C4-2B (cell line): Measurements from ENCODE around the gene WDR59.

ENCODE experiments used
- ZFX ChIP-seq: fragments of 450-650 bp; IDR thresholded peaks from 2 replicates; pipeline ENCODE4 v1.6.1; 2017
- TF ChIP-seq, protein P1 (sequence below): fragments of 450-650 bp; conservative IDR thresholded peaks from 2 replicates; pipeline ENCODE4 v1.5.1; 2017; ENCODE audit warnings: mild to moderate bottlenecking

DNA sequence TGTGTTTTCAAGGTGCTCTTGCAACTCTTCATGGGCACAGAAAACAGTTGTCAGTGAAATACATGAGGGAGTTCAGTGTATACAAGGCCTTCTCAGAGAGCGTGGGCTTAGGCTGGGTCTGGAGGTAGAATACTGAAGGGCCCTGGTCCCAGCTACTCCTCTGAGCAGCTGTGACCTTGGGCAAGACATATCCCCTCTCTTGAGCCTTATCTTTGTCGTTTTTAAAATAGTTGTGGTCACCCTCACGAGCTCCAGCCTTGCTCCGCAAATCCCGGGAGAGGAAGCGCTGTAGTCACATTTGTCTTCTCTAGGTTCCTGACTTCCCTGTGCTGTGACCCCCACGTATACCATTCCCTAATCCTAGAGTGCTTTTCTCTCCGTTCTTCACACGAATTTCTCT, 17.6 kb upstream of the WDR59 start:
- no peak for TF ChIP-seq ZFX
- TF ChIP-seq, protein P1, sequence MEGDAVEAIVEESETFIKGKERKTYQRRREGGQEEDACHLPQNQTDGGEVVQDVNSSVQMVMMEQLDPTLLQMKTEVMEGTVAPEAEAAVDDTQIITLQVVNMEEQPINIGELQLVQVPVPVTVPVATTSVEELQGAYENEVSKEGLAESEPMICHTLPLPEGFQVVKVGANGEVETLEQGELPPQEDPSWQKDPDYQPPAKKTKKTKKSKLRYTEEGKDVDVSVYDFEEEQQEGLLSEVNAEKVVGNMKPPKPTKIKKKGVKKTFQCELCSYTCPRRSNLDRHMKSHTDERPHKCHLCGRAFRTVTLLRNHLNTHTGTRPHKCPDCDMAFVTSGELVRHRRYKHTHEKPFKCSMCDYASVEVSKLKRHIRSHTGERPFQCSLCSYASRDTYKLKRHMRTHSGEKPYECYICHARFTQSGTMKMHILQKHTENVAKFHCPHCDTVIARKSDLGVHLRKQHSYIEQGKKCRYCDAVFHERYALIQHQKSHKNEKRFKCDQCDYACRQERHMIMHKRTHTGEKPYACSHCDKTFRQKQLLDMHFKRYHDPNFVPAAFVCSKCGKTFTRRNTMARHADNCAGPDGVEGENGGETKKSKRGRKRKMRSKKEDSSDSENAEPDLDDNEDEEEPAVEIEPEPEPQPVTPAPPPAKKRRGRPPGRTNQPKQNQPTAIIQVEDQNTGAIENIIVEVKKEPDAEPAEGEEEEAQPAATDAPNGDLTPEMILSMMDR = no peak
